Renal pelvis (tissue), 12 donors: Measurements from ENCODE around the gene ZFP2. TPM values are rescaled to one million over a fixed set of nuclear protein-coding genes. Genes with fewer than 3 reads are reported as not detected.
"Not testable (repeated sequence)": the region's sequence is repeated elsewhere in the genome, so short reads cannot be mapped to it uniquely, and the experiment has no call there.

Experiments
- DNase-seq: peaks from one replicate; pipeline ENCODE4 v3.0.0-alpha.2; 2013
- long read RNA-seq, 16 experiments: transcript quantifications; one replicate each; lab custom pipeline, GENCODE V29; 2026
- polyA plus RNA-seq, 3 donors: library from polyadenylated mRNA; unstranded; fragments of 120-200 nt; gene quantifications; one replicate each; pipeline ENCODE4 v1.2.1, GENCODE V29; 2013; ENCODE audit not compliant: insufficient read length in 3 of 3

The ZFP2 gene
- 1 to 10 TPM; 6.1 to 8.3 (median 7.7) TPM for polyA plus RNA-seq
- long read RNA-seq, donor 1, partial matches to known transcripts = 0 of 1 reads
- long read RNA-seq, donor 1, other reads (novel, unspliced or antisense) = 0 of 1 reads
- long read RNA-seq, donor 2, partial matches to known transcripts = 0 of 1 reads
- long read RNA-seq, donor 2, other reads (novel, unspliced or antisense) = 0 of 1 reads
- long read RNA-seq, donor 3, partial matches to known transcripts = 0 of 2 reads
- long read RNA-seq, donor 3, other reads (novel, unspliced or antisense) = 0 of 2 reads
- long read RNA-seq, donor 4, partial matches to known transcripts = 6 of 7 reads
- long read RNA-seq, donor 4, other reads (novel, unspliced or antisense) = 0 of 7 reads
- long read RNA-seq, donor 5, partial matches to known transcripts = 0 of 1 reads
- long read RNA-seq, donor 5, other reads (novel, unspliced or antisense) = 0 of 1 reads
- long read RNA-seq, donor 6, partial matches to known transcripts = 0 of 1 reads
- long read RNA-seq, donor 6, other reads (novel, unspliced or antisense) = 0 of 1 reads
- long read RNA-seq, donor 7, partial matches to known transcripts = 0 of 2 reads
- long read RNA-seq, donor 7, other reads (novel, unspliced or antisense) = 0 of 2 reads
- long read RNA-seq, donor 8 = 0 reads
- long read RNA-seq, donor 9, partial matches to known transcripts = 0 of 1 reads
- long read RNA-seq, donor 9, other reads (novel, unspliced or antisense) = 0 of 1 reads
- long read RNA-seq, donor 10 = 0 reads
- long read RNA-seq, donor 11 = 0 reads
- long read RNA-seq, donor 12 = 0 reads
- long read RNA-seq, donor 13 = 0 reads
- long read RNA-seq, donor 14, partial matches to known transcripts = 0 of 2 reads
- long read RNA-seq, donor 14, other reads (novel, unspliced or antisense) = 0 of 2 reads
- long read RNA-seq, donor 15, partial matches to known transcripts = 0 of 1 reads
- long read RNA-seq, donor 15, other reads (novel, unspliced or antisense) = 0 of 1 reads
- long read RNA-seq, donor 16, partial matches to known transcripts = 0 of 1 reads
- long read RNA-seq, donor 16, other reads (novel, unspliced or antisense) = 0 of 1 reads

- peak; percentile 71 for DNase-seq
Observed at GRCh38 chr5:178895615-178896571, at the start of gene ZFP2. ZFP2 (plus strand) TSS chr5:178895913; CDS start chr5:178931314, 35,401 bp downstream.

DNA sequence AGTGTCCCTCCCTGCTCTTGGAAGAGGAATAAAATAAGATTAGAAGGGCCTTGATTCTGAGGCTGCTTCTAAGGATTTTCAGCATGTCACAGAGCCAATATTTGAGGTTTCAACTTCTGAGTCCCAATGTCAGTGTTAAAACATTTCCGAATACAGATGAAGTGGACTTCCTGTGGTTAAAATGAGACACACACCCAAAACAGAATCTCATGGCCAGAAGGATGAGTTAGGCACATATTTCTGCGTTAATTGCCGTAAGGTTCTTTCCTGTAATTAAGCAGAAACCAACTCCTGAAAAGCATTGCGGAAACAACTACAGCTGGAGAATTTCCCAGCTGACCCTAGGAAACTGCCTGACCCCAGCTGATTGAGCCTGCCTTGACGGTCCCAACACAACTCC is 46.4 kb upstream of the ZFP2 start:
- DNase-seq = no peak

DNA sequence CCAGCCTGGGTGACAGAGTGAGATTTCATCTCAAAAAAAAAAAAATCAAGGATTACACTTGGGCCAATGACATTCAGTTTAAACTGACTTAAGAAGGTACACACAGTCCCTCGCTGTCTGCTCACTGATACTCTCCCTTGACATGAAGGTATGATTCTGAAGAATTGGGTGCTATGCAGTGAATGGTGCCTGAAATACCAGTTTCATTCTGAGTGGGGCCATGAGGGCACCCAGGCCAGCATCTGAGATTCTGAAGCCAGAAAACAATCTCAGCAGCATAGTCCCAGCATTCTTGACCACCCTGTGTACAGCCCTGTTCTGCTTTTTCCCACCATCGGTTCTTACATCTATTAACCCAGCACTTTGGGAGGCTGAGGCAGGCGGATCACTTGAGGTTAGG is 43.8 kb upstream of the ZFP2 start:
- no peak for DNase-seq

DNA sequence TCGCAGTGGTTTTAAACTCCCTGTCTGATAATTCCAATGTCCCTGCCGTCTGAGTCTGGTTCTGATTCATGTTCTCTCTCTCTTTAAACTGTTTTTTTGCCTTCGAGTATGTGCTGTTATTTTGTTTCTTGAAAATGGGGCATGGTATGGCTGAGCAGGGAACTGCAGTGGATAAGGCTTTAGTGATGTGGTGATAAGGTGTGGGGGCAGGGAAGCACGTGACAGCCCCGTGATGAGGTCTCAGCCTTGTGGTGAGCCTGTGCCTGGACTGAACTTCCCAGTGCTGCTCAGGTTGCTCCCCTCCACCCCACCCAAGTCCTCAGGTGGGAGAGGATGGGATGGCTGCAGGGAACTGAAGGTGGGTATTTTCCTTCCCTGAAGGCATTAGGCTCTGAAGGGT is 41.4 kb upstream of the ZFP2 start:
- no peak for DNase-seq

DNA sequence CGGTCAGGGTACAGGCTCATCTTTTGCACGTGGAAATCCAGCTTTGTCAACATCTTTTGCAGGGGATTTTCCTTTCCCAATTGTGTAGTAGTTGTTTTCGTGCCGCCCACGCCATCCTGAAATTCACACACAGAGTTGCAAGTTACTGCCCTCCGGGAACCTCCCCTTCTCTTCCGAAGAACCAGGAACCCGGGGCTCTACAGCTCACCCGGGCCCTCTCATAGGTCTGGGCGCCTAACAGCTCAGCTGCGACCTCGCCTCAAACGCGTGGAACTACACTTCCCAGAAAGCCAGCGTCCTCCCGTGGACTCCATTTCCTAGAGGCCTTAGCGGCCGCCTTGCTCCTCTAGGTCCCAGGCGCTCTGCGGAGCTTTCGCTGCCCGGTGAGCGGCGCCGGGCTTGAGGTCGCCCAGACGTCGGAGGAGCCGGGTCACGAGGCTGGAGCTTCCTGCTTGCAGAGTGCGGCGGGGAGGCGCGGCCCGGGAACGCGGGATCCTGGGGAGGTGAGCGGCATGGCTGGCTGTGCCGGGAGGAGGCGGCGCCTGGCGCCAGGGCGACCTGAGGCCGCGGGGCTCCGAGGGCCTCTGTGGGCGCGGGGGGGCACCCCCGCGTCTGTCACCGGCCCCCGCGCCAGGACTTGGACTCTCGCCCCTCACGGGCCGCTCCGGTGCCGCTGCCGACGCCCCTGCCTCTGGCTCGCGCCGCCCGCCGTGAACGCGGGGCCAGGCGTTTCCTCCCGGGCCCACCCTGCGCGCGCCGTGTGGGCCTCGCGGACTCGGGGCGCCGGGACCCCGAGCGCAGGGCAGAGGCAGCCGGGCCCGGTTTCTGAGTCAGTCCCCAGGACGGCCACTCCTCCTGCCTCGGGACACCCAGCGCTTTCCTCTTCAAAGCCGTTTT is 35.8 kb upstream of the ZFP2 start, which contains the start of gene ZNF354B:
Gene ZNF354B (plus strand): TSS at position 329 of the 897 bp plus-strand sequence. CDS start 1,095 bp downstream, outside the sequence.
- DNase-seq = peak; percentile 93

GRCh38 chr5:178860615-178861014 is 35.1 kb upstream of the ZFP2 start:
- DNase-seq = not testable (repeated sequence)

DNA sequence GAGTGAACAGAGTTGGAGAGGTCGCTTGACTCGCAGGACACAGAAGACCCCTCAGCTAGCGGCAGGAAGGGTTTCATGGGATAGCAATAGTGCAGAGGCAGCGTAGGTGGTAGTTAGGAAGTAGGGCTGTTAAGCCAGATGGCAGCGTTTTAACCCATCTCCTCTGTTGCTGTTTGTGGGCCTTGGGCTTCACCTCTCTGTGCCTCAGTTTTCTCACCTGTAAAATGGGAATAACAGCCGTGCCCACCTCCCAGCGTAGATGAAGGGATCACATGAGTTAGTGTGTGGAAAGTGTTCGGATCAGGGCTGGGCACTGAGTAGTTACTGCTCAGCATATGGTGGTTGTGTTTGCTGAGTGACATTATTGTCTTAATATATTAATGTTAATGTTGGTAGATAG is 34.1 kb upstream of the ZFP2 start:
- DNase-seq = no peak

GRCh38 chr5:178866946-178867345 is 28.8 kb upstream of the ZFP2 start:
- DNase-seq = no peak

- no peak for DNase-seq
Observed at GRCh38 chr5:178869577-178869976, 26.1 kb upstream of the ZFP2 start.

GRCh38 chr5:178870411-178870810 is 25.3 kb upstream of the ZFP2 start:
- DNase-seq = no peak

DNA sequence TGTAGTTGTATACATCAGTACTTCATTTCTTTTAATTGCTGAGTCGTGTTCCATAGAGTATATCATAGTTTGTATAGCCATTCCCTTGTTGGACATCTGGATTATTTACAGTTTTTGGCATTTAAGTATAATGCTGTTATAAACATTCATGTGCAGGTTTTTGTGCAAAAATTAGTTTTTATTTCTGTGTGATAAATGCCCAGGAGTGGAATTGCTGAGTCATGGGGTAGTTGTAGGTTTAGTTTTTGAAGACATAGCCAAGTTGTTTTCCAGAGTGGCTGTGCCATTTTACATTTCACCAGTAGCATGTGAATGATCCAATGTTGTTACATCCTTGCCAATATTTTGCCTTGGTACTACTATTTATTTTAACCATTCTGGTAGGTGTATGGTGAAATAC is 23.4 kb upstream of the ZFP2 start:
- DNase-seq = no peak

- not testable (repeated sequence) for DNase-seq
Observed at GRCh38 chr5:178883115-178883694, 12.5 kb upstream of the ZFP2 start.

- DNase-seq = no peak
Observed at GRCh38 chr5:178883815-178884430, 11.8 kb upstream of the ZFP2 start.

GRCh38 chr5:178899289-178899688 is 3.6 kb downstream of the ZFP2 start:
- DNase-seq = no peak

GRCh38 chr5:178902849-178903248 is 7.1 kb downstream of the ZFP2 start:
- DNase-seq = no peak

DNA sequence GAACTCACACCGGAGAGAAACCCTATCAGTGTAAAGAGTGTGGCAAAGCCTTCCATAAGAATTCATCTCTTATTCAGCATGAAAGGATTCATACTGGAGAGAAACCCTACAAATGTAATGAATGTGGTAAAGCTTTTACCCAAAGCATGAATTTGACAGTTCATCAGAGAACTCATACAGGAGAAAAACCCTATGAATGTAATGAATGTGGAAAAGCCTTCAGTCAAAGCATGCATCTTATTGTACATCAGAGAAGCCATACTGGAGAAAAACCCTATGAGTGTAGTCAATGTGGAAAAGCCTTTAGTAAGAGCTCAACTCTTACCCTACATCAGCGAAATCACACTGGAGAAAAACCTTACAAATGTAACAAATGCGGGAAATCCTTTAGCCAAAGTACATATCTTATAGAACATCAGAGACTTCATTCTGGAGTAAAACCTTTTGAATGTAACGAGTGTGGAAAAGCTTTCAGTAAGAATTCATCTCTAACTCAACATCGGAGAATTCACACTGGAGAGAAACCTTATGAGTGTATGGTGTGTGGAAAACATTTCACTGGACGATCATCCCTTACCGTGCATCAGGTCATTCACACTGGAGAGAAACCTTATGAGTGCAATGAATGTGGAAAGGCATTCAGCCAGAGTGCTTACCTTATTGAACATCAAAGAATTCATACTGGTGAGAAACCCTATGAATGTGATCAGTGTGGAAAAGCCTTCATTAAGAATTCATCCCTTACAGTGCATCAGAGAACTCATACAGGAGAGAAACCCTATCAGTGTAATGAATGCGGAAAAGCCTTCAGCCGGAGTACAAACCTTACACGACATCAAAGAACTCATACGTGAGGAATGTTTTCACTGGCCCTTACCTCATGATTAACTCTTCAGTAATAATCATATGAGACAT is 36.4 kb downstream of the ZFP2 start:
- DNase-seq = no peak

DNA sequence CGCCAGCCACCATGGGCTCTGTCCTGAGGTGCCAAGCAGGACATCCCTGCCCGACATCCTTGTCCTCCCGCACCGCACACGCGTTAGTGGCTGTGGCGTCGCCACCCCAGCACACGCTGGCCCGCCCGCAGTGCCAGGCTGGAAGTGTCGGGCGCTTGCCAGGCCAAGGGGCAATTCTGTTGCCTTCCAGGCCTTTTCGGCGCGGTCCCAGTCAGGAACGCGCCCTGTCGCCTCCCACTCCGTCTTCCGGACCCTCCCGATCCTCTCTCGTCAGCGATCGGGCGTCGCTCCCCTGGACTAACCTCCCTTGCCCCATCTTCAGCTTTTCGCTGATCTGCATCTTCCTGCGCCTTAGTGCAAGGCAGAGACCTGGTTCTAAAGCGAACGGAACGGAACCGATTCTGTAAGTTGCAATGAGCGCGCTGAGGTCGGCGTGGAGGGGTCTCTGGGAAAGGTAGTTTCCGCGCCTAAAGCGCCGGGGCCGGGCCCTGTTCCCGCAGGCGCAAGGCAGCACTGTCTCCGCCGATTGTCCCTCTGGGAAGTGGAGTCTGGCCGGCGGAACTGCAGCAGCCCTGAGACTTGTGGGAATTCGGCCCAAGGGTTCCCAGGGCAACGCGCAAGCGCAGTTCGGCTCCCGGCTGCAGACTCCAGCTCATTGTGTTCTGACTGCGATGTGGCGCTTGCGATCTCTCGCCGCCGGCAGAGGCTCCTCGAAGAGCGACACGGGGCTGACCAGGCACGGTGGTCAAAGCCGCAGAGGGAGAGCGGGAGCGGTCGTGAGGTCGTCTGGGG is 45.1 kb downstream of the ZFP2 start, which contains the start of gene ZNF454:
Gene ZNF454 (plus strand): TSS at position 630 of the 792 bp plus-strand sequence. CDS start 1,594 bp downstream, outside the sequence.
- peak; percentile 97 for DNase-seq
